DMS114 treated with DMSO at 0.1 percent for 48 hours (cell line): ENCODE data around the gene PHC2.

Experiments used
- DNase-seq: peaks from one replicate; lab custom pipeline; 2025; ENCODE audit not compliant: unreplicated experiment; lab: John Stamatoyannopoulos, UW

Gene PHC2

DNA sequence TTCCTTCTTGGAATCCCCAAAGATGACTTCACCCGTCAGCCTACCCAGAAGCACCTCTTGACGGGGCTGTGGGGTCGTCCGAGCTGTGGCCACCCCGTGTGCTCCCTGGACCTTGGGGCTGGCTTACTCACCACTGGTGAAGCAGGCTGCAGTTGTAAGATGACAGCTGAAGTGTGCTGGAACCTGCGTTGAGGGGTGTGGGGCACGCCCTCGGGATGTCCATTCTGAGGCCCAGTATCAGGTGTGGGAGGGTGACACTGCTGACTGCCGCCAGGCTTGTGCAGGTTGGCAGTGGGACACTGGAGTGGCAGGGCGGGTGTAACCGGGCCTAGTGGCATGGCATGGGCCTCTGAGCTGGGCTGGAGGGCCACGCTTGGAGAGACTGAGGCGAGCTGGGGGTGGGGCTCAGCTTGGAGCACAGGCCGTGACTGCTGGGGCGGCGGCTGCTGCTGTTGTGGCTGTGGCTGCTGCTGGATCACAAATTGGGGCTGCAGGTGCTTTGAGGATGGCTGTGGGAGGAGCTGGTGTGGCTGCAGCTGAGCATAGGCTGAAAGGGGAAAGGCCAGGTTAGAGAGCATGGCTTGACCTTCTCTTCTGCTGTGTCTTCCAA, 76.1 kb downstream of the PHC2 start:
- DNase-seq = no peak

DNA sequence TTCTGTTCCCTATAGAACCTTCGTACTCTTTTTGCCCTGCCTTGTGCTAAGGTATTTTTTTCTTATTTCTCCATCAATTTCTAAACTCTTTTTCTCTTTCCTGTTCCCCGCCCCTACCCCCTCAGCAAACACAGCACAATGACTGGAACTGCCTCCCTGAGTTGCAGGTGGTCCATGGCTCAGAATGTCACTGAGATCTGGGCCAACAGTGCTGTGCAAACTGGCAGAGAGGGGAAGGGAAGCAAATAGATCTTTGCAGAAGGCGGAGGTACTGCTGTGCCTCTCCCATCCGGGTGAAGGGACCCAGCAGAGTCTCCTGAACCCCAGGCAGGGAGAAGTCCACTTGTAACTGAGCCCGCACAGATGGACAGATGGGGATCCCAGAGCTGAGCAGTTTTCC, 77.4 kb downstream of the PHC2 start:
- no peak for DNase-seq

DNA sequence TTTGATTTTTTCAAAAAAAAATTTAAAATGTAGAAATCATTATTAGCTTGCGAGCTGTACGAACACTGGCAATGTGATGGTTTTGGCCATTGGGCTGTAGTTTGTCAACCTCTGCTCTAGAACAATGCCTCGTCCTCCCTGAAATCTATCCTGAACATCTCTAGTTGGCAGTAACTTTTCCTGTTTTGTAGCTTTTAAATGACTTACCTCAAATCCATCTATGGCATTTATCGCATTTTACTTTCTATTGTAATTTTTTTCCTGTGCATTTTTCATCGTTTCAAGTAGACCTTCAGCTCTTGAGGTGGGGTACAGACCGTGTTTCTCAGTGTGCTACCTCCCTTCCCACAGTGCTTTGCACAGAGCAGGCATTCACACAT, 79.6 kb downstream of the PHC2 start:
- no peak for DNase-seq

DNA sequence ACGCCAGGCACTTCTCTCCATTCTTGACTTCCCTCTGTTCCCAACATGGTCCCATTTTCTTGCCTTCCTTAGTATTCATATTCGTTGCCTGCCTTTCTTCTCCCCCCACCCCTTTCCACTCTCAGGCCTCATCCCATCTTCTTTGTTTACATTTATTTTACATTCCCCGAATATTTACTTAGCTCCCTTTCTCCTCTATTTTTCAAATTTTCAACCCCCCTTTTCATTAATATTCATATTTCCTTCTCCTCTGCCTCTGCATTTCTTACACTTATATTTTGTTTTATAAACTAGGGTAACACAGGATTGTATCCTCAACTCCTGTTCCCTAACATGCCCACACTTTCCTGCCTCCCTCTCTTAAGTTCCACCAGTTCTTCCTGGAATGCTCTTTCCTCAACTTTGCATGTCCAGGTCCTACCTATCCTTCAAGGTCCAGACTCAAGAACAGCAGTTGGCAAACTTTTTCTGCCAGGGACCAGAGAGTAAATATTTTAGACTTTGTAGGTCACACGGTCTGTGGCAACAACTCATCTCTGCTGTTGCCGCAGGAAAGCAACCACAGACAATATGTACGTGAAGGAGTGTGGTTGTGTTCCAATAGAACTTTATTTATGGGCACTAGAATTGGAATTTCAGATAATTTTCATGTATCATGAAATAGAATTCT, 80.1 kb downstream of the PHC2 start:
- no peak for DNase-seq

DNA sequence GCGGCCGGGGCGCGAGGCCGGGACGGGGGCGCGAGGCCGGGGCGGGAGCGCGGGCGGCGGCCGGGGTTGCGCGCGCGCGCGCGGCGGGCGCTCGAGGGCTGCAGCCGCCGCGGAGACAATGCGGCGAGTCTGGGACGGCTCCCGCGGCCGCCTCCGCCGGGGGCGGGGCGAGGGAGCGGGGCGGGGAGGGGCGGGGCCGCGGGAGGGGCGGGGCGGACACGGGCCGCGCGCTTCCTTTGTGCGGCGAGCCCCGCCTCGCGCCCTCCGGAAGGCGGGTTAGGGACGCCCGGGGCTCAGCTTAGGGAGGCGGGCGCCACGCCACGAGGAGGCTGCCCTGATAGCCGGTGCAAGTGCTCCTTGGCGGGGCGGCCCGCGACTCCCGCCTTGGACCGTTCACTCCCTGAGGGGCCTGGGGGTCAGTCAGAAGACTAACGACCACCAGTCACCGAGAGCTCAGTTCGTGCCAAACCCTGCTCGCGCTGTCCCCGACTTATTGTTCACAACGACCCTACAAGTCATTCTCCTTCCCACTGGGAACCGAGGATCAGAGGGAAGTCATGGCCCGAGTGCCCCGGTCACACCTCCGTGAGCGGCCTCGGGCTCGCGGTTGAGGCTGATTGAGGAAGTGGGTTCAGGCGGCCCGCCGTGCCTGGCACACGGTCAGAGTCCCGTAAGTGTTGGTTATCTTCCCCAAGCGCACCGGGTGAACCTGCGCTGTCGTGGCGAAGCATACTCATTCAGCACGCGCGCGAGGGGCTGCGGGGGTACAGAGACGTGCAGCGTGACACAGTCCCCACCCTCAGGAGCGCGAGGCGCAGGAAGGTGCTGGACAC, 80.9 kb downstream of the PHC2 start:
- DNase-seq = peak; percentile 42

DNA sequence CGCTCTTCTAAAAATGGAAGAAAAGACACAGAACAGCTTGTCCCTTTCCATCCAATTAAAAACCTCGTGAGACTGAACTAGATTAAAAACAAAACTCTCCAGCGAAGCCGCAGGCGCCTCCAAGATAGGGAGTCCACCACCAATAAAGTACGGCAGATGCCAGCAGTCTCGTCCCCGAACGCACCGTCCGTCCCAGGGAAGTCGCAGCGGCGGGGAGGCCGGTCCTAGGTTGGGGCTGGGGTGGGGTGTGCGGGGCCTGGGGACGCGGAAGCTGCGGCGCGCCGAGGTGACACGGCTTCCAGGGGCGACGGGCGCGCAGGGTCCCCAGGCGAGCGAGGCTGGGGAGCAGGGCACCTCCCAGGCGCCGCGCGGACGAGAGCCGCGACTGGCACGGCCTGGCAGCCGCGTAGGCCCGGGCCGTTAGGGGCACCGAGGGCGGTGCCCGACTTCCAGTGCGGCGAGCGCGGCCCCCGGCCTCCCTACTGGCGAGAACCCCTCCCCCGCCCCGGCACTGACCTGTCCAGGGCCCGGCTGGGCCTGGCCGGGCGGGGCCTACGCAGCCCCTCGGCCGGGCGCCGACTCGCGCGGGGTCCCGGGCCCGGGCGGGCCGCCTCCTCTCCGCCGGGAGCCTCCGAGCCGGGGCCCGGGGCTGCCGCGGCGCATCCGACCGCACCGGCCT, 81.7 kb downstream of the PHC2 start:
- peak; percentile 15 for DNase-seq

DNA sequence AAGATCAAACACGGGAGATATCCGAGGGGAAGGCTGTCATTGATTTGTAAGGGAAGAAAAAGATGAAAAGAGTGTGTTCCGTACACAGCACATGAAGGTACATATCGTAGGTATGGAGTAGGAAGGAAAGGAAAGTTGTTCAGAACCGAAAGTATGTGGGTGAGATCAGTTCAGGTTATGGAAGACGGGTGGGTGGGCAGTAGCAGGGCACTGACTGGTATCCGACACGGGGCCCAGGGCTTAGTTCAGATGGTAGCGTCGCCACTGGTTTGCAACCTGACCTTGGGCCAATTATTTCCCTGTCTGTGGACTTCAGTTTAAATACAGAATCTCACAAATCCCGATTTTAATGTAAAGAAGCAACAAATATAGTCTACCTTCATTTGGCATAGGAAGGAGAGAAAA, 82.2 kb downstream of the PHC2 start:
- DNase-seq = no peak

DNA sequence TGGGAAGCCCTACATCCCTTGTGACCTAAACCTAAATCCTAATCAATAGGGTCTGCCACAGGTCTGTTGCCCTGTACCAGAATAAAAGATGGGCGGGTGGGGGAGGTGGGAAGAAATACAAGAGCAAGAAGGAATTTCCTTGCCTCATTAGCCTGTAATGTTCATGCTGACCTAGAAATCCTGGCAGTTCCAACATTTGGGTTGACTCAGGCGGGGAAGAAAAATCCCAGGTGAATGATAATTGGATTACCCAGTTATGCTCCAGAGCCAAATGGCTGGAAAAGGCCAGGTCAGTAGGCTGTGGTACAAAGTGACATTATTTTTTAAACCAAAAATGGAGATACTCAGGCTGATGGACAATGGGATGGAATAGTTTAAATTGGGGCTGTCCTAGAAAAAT, 82.7 kb downstream of the PHC2 start:
- DNase-seq = no peak

DNA sequence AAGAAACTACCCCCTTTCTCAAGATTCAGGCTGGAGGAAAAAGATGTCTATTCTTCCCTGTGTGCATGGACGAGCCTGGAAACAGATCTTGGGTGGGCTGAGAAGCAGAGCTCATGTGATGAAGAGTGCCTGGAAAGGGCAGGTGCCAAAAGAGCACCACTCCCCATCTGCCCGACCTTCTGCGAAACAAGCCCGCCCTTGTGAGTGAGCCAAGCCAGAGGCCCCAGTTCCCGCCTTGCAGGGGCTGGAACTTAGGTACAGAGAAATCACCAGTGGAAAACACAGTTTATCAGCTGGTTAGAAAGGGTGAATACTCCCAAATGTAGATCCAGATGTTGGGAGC, 83.3 kb downstream of the PHC2 start:
- no peak for DNase-seq

DNA sequence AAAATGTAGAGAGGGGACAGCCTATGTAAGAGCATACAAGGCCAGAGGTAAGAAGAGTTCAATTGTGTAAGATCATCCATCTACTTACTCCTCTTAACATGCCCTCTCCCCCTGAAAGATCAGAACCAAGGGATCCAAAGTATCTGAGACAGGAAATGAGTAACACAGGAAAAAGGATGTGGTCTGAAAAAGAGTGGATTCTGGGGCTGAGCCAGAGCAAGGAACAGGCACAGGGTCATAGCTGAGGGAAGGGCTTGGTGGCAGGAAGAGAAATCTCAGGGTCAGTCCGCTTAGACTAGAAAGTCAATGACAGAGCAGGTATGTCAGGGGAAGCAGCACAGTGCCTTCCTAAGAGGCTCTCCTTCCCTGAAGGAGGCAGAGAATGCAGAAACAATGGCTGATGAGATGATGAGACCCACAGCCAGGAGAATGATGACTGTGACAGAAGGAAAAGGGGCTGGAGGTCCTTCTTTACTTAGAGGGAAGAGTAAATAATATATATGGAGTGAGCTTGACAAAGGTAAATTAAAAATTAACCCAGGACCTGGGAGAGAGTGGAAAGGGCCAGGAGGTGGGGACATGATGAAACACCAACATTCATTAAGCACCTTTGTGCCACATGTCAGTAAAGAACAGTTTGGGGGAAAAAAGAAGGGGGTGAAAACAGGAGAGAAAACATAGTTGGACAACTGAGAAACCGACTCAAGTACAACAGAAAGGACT, 83.8 kb downstream of the PHC2 start:
- DNase-seq = no peak

DNA sequence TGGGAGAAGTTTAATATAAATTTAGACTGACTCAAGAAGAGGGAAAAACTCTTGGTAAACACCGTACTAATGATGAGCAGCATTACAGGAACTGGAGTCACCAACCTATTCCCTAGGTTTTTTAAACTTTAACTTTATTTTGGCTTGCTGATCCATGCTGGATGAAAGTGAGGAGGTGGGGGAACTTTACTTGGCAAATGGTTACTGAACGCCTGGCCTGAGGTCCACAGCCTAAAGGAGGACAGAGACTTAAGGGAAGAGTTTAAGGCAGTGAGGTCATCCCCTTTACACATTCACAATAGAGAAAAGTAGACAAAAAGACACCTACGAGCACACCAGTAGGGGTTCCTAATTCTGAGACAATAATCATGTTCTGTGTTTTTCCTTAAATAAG, 84.4 kb downstream of the PHC2 start:
- no peak for DNase-seq

DNA sequence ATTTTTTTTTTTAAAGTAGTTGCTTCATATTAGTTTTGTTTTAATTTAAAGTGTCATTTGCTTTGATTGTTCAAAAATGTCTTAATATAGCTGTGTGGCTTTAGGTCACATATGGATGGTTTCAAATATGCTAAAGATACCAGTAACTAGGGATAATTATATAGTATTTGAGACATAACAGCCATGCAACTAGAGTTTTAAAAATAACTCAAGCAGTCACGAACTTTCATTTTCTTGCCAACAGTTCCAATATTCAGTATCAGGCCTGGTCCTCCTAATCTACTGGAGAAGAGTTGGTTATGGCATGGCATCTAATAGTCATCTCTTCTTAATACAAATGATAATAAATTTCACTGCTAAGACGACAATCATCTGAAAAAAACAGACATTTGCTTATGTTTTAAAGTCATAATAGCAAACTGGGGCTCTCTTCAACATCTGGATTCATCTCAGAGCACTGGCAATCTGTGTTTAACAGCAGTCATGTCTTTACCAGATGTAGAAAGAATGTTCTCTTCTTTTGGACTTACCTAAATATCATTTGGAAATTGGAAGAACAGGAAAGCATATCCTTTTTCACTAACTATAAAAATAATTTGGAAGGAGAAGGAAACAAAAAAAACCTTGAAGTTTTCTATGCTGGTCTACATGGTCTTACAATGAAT, 85.9 kb downstream of the PHC2 start:
- DNase-seq = no peak

DNA sequence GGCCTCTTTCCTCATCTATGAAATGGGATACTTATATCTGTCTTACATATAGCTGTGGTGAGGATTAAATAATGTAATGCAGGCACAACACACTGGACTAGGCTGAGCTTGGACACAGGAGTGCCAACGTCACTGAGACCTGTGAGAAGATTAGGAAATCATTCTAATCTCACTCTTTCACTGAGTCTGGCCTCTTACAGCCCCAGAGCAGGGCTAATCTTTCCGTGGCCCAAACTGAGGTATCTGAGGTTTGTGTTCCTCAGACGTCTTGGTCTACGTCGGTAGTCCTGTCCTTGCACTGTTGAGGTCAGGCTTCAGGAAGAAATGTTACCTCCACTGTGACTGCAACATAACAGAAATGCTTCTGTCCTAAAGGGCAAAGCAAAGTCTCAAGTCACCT, 87.4 kb downstream of the PHC2 start:
- no peak for DNase-seq

DNA sequence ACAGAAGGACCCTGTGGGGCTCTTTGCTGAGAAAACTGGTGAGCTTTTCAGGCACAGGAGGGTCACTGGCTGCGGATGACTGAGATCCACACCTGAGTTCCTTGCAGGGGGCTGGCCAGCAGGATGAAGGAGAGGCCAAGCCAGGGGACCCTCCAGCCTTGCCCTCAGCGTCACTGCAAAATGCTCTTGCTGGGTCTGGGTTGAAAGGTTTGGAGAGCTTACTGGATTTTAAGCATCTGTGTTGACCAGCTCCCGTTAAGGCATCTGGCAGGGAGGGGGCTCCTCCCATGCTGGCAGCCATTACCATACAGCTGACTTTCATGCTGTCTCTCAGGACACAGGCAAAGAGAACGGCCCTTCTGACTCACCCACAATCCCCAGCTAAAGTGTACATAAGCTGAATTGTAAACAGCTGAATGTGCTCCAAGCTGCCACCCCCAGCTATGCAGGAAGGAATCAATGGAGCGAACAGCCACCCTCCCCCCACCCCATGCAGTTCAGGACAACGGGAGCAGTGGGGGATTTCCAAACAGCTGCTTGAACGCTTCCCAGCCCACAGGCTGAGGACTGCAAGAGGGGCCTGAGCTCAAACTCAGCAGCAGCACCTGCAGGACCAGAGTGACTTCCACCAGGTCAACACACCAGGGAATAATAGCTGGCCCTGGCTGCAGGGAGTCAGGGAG, 88.7 kb downstream of the PHC2 start:
- no peak for DNase-seq

DNA sequence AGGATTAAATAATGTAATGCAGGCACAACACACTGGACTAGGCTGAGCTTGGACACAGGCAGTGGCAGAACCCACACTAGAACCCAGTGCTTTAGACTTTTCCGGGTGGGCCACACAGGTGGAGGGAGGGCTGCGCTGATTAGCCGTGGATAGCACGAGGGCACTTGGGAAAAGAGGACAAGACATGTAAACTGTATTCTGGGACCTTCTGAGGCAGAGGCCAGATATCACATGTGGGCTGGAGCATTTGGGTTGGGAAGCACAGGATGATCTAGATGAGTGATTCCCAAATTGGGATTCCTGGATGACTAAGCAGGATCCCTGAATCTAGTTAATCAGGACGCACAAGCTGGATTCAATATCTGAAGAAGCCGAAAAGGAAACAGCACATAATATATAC, 89.7 kb downstream of the PHC2 start:
- DNase-seq = no peak

DNA sequence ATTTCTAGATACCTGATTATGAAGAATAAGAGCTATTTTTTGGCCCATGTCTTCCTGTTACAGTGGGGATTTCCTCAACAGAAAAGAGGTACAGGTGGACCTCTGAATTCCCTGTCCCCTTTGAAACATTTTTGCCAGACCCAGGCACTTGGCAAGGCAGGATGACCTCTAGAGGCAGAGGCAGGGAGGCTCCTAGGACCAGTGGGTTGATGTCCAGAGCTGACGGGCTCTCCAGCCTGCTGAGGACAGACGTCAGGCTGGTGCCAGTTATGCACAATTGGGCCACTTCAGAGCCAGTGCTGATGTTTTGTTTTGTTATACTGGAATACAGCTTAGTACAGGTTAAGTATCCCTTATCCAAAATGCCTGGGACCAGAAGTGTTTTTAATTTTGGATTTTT, 91.5 kb downstream of the PHC2 start:
- DNase-seq = no peak

DNA sequence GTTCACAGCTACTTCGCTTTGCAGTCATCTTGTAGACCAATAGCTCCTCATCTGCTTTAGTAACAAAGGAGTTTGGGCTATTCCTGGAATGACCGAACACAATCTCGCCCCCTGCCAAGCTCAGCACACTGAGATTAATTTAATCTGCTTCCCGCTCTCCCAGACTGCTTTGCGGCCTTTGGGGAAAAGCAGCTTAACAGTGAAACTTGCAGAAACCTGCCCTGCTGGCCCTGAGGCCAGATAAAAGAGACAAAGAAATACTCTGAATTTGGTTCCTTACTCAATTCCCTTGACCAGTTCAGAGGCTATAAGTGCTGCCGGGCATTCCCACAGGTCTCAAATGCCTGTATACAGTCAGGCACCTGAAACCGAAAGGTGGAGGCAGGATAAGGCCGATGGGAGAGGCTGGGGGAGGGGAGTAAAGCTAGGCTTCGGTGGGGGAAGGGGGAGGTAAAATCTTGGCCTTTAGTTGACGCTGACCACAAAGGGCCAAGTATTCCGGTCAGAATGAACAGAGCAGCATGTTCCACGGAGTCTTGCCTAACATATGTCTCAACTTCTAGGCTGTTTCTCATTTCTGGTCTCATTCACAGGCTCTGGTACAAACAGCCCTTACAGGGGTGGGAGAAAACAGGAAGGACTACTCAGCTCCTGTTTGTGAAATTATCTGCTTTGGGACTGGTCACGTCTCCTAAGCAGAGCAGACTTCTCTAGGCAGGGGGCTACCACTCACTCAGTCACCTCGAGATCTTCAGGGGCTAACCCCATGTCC, 92.3 kb downstream of the PHC2 start:
- no peak for DNase-seq

DNA sequence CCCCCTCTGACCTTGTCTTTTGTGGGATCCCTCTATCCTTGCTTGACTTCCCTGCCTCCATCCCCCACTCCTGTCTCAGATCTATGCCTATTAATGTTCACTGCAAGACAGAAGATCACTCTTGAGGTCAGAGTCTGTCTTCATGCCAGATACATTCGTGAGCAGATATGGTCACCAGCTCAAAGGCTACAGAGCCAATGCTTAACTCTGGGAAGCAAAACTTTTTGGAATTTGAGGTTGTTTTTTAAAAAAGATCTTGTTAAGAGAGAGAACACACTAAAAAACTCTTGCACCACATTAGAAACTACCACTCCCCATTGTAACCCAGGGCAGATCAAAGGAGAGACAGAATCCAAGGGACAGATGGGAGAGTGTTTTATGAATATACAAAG, 92.9 kb downstream of the PHC2 start:
- DNase-seq = no peak

DNA sequence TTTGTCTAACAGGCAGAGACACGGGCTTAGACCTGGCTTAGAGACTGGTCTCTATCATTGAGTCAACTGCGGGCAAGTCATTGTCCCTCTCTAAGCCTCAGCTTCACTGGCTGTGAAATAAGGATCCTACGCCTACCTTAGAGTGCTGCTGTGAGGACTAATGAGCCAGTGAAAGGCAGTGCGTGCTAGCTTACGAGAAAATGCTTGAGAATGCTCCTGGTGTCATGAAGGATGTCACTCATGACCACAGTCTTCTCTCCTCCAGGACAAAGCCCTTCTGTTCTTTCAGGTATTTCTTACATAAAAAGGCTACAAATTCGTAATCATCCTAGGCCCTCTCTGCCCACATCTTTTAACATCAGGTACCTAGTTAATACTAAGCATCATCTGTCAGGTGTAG, 93.5 kb downstream of the PHC2 start:
- no peak for DNase-seq
